ENCODE data around the gene RCN1. TPM values are rescaled to one million over a fixed set of nuclear protein-coding genes. Genes with fewer than 3 reads are reported as not detected.

Gene RCN1
- total RNA-seq, 2 donors from 2014 or later = 35.6 to 46.4 TPM

- ATAC-seq (no peak), DNase-seq (no peak)
- intact Hi-C loops (cut with DNase I, micrococcal nuclease) = no loop called here
Observed at GRCh38 chr11:32139896-32140520, 49.1 kb downstream of the RCN1 start.

- ATAC-seq = peak; percentile 64
- peak in 1 of 2 donors; percentile 17 for DNase-seq
- intact Hi-C loops (cut with DNase I, micrococcal nuclease) = no loop called here
Observed at GRCh38 chr11:32141745-32142546, 51.1 kb downstream of the RCN1 start.

GRCh38 chr11:32143378-32143777, 52.5 kb downstream of the RCN1 start:
- DNase-seq = no peak
- ATAC-seq = no peak
- intact Hi-C loops (cut with DNase I, micrococcal nuclease) = no loop called here

DNA sequence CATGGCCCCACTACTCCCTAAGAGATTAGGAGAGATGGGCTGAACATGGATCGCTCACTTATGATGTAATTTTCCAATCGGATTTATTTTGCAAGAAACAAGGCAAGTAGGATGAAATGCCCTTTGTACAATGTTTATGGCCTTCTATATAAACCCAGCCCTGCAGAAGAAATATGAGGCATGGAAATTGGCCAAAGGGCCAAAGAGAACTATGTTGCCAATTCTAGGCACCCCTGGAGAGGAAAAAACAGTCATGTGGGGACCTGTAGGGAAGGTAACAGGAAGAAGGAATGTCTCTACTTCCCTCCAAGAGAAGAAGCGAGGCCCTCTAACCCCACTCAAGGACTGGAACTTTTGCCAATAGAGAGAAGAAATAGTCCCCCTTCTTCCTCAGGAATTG, 54.4 kb downstream of the RCN1 start:
- peak; percentile 89 for ATAC-seq
- intact Hi-C loops (cut with DNase I, micrococcal nuclease) = no loop called here
- DNase-seq = no peak

DNA sequence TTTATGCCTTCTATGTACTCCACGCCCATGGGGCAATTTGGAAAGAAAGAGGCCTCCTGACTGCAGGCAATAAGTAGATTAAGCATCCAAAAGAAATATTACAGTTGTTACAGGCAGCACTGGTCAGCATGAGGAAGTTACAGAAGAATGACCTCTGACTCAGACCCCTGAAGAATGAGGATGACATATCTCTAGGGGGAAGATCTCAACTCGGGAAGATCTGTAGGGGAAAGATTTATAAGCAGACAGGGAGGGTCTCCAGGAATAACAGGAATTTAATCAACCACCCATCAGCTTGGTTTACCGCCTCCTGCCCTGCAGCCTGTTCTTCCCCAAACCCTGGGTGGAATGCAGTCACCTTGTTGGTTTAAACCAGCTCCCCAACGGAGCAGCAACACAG, 58.0 kb downstream of the RCN1 start:
- intact Hi-C loops (cut with DNase I, micrococcal nuclease) = no loop called here
- no peak for DNase-seq
- no peak for ATAC-seq

DNA sequence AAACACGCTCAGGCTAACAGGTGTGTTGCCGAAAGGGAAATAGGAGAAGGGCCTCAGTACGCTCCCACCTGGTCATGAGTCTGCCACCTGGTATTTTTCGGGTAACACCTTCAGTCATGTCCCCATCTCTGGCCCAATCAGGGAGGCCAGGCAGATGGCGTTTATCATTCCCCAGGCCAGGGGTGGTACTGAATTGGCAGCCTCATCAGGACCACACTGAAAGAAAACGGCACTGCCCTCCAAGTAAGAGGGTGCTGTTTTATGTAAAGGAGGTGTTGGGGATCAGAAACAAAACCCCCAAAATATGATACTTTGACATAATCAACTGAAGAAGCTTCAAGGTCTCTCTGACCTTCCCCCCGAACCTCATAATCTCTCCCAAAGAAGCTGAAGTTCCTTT, 58.9 kb downstream of the RCN1 start:
- no peak for ATAC-seq
- no peak for DNase-seq

DNA sequence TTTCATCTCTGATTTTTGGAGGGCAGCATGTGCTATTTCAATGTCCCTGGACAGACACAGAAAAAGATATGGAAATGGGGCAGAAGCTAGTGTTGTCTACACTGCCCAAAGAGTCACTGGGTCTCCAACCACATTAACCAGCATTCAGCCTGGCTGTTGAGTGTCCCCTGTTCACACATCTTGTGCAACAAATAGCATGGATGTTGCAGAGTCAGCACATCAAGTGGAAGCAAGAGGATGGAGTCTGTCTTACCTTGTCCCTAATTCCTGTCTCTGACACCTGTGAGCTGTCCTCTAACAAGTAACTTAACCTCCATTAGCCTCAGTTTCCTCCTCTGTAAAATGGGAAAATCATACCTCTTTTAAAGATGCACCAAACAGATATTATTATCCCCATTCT, 60.2 kb downstream of the RCN1 start:
- intact Hi-C loops (cut with DNase I, micrococcal nuclease) = no loop called here

More for the DNA sequence above, 58.9 kb downstream of the RCN1 start:
- intact Hi-C loops (cut with DNase I, micrococcal nuclease) = no loop called here

GRCh38 chr11:32152216-32152615, 61.3 kb downstream of the RCN1 start:
- DNase-seq = no peak
- no peak for ATAC-seq
- intact Hi-C loops (cut with DNase I, micrococcal nuclease) = no loop called here

More for the DNA sequence above, 60.2 kb downstream of the RCN1 start:
- DNase-seq (no peak), ATAC-seq (no peak)

DNA sequence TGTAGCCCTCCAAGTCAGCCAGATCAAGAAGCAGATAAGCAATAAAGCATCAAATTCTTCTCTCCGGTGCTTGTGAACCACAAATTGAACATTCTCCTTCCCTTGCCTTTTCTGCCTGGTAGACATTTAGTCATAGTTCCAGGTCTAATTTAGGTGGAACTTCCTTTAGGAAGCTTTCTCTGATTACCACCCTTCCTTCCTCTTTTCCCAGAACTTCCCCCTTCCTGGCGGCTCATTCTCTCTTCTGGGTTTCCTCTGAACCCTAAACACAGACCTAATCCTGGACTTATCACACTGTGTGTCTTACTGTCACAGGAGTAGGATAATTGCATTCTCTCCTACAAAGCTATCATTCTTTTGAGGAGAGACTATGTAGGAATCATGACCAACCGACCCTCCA, 61.9 kb downstream of the RCN1 start:
- no peak for DNase-seq
- intact Hi-C loops (cut with DNase I, micrococcal nuclease) = no loop called here
- no peak for ATAC-seq

GRCh38 chr11:32153747-32154146, 62.9 kb downstream of the RCN1 start:
- no peak for DNase-seq
- intact Hi-C loops (cut with DNase I, micrococcal nuclease) = no loop called here
- no peak for ATAC-seq

- ATAC-seq (peak; percentile 34), DNase-seq (no peak)
- intact Hi-C loops (cut with DNase I, micrococcal nuclease) = no loop called here
Observed at GRCh38 chr11:32154275-32154674, 63.4 kb downstream of the RCN1 start.
